Posterior vena cava (tissue), 2 donors: ENCODE results near the gene EXOSC6. TPM values are rescaled to one million over a fixed set of nuclear protein-coding genes. Genes with fewer than 3 reads are reported as not detected.
A peak's percentile ranks its signal among the peaks of the same experiment; 100 is the strongest.
"Not testable (repeated sequence)": the region's sequence is repeated elsewhere in the genome, so short reads cannot be mapped to it uniquely, and the experiment has no call there.

ENCODE experiments used
- DNase-seq: peaks from one replicate; pipeline ENCODE4 v3.0.0-alpha.2; 2020; ENCODE audit warnings: low spot score
- intact Hi-C, 2 donors: fragments of 100-400 bp; cut with DNase I; formaldehyde crosslinking; loops; one replicate each; pipeline versions ENCODE4 v1.14.1 to v1.14.2; 2022 to 2023
- long read RNA-seq, 2 donors: library from polyadenylated mRNA; unstranded; transcript quantifications; one replicate each; pipeline ENCODE4 v2.0.0, GENCODE V29; 2020 to 2021
- total RNA-seq, 2 donors: library from RNA; stranded (reverse); fragmentation: NEBNext Ultra II Directional; extraction: Animal tissue kit (Norgen Biotek cat#: 25700); gene quantifications; one replicate each; pipeline ENCODE4 v1.2.1, GENCODE V29; 2021
- donor health status: DM: yes; HTN: yes; CAD: no.
- donor health status: DM: yes; HTN: yes; CAD: no.

Gene EXOSC6
- 10 to 100 TPM; 17.2 to 20.6 TPM for total RNA-seq
- long read RNA-seq, donor 1, full-length matches to known transcripts = 18 of 18 reads
- long read RNA-seq, donor 1, partial matches to known transcripts = 0 of 18 reads
- long read RNA-seq, donor 1, other reads (novel, unspliced or antisense) = 0 of 18 reads
- long read RNA-seq, donor 2, full-length matches to known transcripts = 7 of 7 reads
- long read RNA-seq, donor 2, partial matches to known transcripts = 0 of 7 reads
- long read RNA-seq, donor 2, other reads (novel, unspliced or antisense) = 0 of 7 reads

DNA sequence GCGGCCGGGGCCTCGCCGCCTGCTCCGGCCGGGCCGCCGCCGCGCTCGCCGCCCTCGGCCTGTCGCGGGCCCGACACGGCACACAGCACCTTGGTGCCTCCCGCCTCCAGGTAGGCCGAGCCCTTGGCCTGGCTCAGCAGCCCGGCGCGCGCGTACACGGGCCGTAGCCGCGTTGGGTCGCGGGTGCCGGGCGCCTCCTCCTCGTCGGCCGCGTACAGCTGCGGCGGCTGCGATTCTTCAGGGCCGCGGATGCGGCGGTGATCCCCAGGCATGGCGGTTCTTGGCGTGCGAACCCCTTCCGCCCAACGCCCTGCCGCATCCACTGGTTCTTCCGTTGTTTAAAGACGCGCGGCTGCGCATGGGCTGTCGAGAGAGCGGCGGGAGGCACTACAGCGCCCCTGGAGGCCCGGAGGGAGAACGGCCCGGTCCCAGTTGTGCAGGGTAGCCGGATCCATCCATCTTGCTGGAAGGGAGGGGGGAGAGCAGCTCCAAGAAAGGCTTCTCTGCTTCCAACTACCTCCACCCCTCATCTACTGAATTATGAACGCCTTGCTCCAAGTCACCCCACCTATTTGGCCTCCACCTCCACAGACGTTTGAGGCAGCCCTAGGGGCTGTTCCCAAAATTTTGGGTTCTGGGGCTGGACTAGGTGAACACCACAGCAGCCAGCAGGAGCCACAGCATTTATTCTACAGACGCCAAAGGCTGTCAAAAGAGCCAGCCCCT, at the start of gene EXOSC6:
EXOSC6 (minus strand) TSS at position 312 of the 726 bp plus-strand sequence; CDS start at position 272, 40 bp downstream.
- intact Hi-C loops = no loop called here
- peak; percentile 98 for DNase-seq

DNA sequence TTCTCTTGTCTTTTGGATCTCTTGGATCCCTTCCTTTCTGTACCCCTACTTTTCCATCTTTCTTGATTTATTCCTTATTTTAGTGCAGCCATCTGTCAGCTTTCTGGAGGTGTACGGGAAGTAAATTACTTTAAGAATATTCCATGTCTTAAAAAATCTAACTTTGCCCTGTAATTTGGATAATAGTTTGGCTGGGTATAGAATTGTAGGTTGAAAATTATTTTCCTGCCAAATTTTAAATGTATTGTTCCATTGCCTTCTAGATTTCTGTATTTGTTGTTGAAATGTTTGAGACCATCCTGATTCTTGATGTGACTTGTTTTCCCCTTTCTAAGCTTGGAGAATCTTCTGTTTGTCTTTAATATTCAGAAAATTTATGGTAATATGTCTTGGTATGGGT, 49.4 kb upstream of the EXOSC6 start:
- no peak for DNase-seq
- intact Hi-C loops = no loop called here

DNA sequence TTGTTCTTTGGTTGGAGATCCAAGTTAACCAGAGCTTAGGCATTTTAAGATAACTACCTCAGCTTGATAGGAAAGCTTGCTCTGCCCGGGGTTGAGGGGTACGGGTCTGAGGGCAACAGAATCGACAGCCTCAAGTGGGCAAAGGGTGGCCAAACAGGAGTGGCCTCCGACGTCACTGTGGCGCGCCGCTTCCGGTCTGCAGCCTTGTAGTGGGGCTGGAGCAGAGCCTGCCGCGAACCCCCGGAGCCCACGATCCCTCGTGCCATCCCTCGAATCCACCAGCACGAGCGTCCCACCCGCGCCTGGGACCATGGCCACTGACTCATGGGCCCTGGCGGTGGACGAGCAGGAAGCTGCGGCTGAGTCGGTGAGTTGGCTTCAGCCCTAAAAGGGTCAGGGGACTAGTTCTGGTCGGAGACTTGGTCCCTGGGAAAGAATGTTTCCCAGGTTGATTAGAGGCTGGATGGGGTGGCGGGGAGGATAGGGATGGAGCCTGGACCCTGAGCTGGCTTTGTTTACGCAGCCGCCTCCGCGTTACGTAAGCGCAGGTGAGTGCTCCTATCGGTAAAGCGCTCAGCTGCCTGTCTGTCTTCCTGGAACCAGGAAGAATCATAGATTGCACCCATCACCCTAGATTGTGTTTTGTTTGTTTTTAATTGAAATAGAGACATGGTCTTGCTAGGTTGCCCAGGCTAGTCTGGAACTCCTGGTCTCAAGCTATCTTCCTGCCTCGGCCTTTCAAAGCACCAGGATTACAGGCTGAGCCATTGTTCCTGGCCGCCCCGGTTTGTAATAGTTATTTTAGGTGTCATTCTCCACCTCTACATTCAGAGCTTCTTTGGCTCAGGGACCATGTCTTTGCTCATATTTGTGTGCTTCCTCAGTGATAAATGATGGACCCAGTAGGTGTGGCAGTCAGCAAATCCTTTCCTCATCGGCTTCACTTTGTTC, 47.5 kb upstream of the EXOSC6 start, which contains the start of gene DDX19B:
DDX19B (plus strand) TSS at position 199 of the 951 bp plus-strand sequence; CDS start at position 311, 112 bp downstream.
- intact Hi-C loops = no loop called here
- DNase-seq = peak; percentile 95

DNA sequence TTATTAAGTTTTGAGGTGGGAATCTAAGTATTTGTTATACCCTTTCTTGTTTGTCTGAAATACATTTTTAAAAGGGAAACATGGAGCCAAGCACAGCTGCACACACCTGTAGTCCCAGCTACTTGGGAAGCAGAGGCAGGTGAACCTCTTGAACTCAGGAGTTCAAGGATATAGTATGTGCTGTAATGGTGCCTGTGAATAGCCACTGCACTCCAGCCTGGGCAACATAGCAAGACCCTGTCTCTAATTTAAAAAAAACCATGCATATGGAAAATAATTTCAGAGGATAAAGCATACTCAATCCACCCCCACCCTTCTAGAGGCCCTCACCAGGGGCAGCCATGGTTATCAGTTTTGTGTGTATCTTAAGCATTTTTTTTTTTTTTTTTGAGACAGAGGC, 43.9 kb upstream of the EXOSC6 start:
- no peak for DNase-seq

DNA sequence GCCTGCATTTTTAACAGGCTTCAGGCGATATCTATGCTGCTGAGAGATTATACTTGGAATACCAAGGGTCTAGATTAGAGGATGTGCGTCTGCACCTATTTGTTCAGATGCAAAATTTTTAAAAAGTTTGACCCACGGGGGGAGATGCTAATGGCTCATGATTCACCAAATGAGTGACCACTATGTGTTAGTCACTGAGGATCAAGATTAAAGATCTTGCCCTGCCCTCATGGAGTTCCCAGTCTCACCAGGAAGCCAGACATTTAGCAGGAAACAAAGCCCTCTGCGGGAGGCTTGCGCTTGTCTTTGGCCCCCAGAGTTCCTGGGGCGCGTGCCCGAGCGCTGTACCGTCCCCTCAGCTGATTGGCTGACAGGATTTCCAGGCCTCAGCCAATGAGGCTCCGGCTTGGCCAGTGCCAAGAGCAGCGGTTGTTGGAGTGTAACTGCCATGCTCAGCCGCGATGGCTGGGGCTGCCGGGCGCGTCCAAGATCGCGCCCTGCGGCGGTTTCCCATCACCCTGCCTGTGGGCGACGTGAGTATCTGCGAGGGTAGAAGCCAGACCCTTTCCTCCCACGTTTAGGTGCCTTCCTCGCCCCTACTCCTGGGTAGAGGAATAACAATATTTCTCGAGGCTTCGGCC, 42.8 kb upstream of the EXOSC6 start:
- intact Hi-C loops = no loop called here
- no peak for DNase-seq

More for the DNA sequence above, 43.9 kb upstream of the EXOSC6 start:
- intact Hi-C loops = no loop called here

DNA sequence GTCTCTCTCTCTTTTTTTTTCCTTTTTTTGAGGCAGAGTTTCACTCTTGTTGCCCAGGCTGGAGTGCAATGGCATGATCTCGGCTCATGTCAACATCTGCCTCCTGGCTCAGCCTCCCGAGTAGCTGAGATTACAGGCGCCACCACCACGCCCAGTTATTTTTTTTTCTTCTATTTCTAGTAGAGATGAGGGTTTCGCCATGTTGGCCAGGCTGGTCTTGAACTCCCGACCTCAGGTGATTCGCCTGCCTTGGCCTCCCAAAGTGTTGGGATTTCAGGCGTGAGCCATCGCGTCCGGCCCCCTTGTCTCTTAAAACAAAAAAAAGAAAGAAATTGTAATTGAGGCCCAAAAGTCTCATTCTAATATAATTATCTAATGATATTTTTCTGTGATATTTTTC, 40.4 kb upstream of the EXOSC6 start:
- peak; percentile 62 for DNase-seq
- intact Hi-C loops = not testable (repeated sequence)

DNA sequence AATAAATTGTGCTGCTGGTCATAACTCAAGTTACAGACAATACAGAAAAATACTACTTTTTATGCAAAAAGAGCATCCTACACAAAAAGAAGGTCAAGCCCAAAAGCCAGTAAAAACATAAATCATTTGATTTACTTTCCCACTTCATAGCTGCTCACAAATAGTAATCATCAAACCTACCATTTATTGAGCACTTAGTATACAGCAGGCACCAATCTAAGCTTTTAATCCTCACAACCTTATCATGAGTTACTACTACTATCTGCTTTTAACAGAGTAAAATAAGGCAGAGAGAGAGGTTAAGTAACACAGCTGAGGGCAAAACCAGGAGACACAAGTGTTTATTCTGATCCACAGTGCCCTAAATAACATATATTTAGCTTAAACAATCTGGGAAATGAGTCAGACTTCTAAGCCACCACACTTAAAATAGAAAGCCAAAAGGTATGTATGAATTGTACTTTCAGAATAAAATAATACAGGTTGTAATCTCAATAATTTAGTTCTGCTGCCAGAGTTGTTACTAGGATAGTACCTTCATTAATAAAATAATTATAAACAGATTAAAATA, 39.3 kb upstream of the EXOSC6 start:
- no peak for DNase-seq

DNA sequence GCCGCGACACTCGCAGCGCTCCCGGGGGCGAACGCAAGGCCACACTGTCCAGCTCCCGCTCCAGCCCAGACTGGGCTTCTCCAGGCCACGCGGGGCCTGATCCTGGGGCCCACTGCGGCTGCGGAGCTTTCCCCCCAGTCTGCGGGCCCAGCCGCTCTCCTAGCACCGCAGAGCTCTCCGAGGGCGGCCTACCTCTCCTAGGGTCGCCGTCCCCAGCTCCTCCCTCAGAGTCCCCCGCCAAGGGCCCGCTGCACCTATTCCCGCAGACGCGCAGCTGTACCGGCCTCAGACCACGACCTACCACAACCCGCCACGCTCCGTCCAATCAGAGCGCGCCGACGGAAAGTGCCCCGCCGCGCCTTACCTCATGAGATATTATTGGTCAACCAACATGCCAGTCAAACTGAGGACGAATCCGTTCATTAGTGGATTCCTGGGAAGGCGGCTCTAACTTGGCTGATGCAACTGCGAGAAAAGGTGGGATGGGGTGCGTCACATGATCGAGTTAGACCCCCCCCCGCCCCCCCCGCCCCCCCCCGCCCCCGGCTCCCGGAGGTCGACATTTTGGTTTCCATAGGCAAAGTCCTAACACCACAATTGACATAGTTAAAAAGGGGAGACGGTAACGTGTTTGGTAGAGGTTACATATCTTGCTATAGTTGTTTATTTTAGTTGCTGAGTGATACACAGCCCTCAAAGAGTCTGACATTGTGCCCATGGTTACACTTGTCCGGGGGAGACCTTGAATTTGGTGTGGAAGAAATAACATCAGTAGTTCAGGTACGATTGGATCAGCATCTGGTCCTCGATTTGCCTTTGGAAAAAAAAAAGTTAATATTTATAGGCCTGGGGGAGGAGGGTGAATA, 37.7 kb upstream of the EXOSC6 start, which contains the start of gene AARS1:
AARS1 (minus strand) TSS at position 278 of the 866 bp plus-strand sequence. CDS start 6,743 bp downstream, outside the sequence.
- peak; percentile 98 for DNase-seq
- intact Hi-C loops = no loop called here

More for the DNA sequence above, 39.3 kb upstream of the EXOSC6 start:
- intact Hi-C loops = no loop called here

DNA sequence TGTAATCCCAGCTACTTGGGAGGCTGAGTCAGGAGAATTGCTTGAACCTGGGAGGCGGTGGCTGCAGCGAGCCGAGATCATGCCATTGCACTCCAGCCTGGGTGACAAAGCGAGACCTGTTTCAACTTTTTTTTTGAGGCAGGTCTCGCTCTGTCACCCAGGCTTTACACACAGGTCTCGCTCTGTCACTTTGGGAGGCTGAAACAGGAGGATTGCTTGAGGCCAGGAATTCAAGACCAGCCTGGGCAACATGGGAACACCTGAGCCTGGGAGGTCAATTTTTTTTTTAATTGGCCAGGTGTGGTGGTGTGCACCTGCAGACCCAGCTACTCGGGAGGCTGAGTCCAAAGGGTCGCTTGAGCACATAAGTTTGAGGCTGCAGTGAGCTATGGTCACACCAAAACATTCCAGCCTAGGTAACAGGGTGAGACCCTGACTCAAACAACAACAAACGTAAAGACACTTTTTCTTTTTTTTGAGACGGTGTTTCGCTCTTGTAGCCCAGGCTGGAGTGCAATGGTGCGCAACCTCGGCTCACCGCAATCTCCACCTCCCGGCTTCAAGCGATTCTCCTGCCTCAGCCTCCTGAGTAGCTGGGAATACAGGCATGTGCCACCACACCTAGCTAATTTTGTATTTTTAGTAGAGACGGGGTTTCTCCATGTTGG, 35.7 kb upstream of the EXOSC6 start:
- intact Hi-C loops, DNase-seq: not testable (repeated sequence)

DNA sequence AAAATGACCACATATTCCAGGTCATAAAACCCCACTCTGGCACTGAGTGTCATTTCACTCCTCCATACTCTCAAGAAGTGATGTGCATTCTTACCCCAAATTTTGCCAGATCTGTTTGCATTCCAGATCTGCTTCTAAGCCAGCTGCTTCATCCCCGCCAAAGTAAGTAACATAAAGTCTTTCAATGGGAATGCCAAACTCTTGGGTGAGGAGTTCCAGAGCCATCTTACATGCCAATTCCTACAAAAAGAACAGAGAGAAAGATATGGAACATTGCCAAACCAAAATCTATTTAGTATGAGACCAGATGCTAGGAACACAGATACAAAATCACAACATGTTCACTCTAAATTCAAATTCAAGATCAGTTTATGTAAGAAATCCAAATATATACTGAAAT, 24.7 kb upstream of the EXOSC6 start:
- intact Hi-C loops = no loop called here

DNA sequence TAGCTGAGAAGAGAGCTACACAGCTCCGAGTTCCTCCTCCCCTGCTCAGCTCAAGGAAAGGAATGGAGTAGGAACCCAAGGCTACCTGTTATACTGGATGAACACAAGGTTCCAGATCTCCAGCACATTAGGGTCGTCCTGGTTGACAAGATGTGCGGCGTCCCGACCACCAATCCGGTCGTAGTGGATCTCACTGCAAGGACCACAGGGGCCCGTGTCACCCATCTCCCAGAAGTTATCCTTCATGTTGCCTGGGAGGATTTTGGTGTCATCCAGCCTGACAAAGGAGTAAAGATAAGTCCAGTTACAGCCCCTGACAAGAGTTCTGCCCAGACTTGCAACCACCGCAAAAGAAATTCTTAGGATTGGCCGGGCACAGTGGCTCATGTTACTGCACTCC, 20.0 kb upstream of the EXOSC6 start:
- intact Hi-C loops = no loop called here
- no peak for DNase-seq

More for the DNA sequence above, 24.7 kb upstream of the EXOSC6 start:
- DNase-seq = no peak

DNA sequence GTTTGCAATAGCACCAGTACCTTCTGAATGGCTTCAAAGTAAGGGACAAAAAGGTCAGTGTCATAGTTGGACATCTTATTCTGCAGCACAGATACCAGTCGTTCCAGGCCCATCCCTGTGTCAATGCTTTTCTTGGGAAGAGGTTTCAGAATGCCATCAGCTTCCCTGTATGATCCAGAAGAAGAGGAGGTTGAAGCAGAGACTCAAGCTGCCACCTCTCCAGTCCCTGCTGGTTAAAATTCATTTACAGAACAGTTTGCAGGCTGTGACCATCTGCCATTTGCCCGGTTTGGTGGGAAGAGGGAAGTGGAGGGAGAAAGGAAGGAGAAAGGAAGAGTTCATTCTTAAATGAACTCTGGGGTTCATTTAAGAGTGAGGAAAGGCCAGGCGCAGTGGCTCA, 18.4 kb upstream of the EXOSC6 start:
- intact Hi-C loops = no loop called here
- no peak for DNase-seq

DNA sequence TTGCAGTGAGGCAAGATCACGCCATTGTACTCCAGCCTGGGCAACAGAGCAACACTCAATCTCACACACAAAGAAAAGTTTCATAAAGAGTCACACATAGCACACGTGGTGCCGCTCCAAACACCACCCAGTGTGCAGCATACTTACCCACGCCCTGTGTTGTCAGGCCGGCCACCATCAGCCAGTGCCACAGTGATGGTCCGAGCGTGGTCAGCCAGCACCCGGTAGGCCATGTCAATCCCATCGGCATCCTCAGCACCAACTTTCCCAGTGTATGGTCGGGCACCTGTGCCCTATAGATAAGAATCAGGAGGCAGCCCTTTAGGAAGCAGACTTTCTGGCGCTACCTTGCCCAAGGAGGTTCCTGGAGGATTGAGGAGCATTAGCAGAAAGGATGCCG, 17.7 kb upstream of the EXOSC6 start:
- intact Hi-C loops = no loop called here
- no peak for DNase-seq

DNA sequence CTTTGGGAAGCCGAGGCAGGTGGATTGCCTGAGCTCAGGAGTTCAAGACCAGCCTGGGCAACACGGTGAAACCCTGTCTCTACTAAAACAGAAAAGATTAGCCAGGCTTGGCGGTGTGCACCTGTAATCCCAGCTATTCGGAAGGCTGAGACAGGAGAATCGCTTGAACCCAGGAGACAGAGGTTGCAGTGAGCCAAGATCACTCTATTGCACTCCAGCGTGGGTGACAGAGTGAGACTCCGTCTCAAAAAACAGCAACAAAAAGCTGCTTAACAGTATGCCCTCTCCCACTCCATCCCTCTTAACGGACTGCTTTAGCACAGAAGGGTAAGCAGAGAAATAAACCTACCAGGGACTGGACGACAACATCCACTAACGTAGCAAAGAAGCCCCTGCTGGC, 16.2 kb upstream of the EXOSC6 start:
- intact Hi-C loops, DNase-seq: not testable (repeated sequence)

DNA sequence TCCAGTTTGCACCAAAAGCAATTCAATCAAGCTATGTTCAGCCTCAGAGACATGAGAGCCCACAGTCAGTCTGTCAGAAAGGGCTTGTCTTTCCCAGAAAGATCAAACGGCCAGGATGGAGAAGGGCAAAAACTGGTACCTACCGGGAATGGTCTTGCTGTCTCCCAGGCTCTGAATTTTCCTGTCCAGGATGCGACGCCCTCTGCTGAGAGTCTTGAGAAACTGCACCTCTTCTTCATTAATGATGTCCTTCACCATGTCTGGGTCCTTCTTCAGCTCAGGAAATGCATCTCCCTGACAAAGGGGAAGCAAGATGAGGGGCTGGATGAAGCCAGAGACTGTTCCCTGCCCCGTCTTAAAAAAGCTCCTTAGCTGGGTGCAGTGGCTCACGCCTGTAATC, 15.8 kb upstream of the EXOSC6 start:
- intact Hi-C loops = no loop called here
- DNase-seq = no peak

DNA sequence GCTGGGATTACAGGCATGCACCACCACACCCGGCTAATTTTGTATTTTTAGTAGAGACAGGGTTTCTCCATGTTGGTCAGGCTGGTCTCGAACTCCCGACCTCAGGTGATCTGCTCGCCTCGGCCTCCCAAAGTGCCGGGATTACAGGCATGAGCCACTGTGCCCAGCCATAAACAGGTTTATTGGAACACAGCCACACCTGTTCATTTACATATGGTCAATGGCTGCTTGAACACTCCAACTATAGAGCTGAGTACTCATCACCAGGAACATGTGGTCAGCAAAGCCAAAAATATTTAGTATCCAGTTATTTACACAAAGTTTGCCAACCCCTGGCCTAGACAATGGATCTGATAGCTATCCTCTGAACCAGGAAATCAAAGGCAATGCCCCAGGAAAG, 8.2 kb upstream of the EXOSC6 start:
- intact Hi-C loops, DNase-seq: not testable (repeated sequence)

DNA sequence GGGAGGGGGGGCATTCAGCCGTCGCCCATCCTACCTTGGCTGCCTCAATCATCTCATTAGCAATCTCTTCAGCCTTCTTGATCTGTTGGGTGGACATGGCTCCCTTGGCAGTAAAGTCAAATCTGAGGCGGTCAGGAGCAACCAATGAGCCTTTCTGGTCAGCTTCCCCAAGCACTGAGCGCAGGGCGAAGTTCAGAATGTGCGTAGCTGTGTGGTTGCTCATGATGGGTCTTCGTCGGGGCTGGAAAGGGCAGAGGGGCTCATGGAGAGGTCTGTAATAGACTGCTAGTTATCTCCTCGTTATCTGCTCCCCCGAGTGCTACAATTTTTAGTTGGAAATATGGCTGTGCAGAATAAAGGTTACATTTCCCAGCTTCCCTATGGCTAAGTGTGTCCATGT, 7.2 kb upstream of the EXOSC6 start:
- intact Hi-C loops = no loop called here
- no peak for DNase-seq
